ENCODE data around the gene TMEM176A.

DNA sequence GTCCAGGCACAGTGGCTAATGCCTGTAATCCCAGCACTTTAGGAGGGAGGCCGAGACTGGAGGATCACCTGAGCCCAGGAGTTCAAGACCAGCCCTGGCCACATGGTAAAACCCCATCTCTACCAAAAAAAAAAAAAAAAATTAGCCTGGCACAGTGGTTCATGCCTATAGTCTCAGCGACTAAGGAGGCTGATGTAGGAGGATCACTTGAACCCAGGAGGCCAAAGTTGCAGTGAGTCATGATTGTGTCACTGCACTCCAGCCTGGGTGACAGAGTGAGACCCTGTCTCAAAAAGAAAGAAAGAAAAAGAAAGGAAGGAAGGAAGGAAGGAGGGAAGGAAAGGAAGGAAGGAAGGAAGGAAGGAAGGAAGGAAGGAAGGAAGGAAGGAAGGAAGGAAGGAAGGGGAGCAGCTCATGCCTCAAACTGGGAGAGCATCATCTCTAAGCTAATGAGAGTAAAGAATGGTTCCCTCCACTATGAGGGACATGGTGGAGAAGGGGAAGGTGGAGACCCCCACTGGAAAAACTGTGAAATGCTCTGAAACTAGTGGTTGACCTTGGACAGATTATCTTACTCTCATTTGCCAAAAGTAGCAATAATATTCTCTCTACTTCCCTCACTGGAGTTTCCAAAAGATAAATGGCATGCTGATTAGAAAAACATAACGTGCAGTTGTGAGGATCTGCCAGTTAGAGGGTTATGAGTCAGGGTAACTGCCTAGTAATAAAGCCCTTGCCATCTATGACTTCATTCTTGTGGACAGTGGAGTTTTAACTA, 46.6 kb upstream of the TMEM176A start:
- TF ChIP-seq TAF1 (IDR thresholded peaks at IDR 0.05; ENCODE audit: borderline replicate concordance, low read depth, low read length) (no peak), POLR2A (IDR thresholded peaks at IDR 0.05; ENCODE audit: low read depth, low read length) (no peak)

Data from GM12892 (cell line).